Parathyroid adenoma (tissue), 2 donors: ENCODE data around the gene GGT6.

ENCODE experiments used
- H2AFZ ChIP-seq: fragments of 300-600 bp; sonication (generic); one replicate; pipeline ENCODE4 v1.7.0; 2017; ENCODE audit warnings: antibody characterized with exemption, mild to moderate bottlenecking
- H3K27ac ChIP-seq: fragments of 300-600 bp; sonication (generic); one replicate; pipeline ENCODE4 v1.7.0; 2017
- H3K27me3 ChIP-seq: fragments of 300-600 bp; sonication (generic); one replicate; pipeline ENCODE4 v1.7.0; 2017; ENCODE audit warnings: low read length; ENCODE audit not compliant: control insufficient read depth, insufficient read depth
- H3K36me3 ChIP-seq: fragments of 300-600 bp; sonication (generic); one replicate; pipeline ENCODE4 v1.7.0; 2017; ENCODE audit warnings: low read length; ENCODE audit not compliant: control insufficient read depth, insufficient read depth
- H3K4me1 ChIP-seq: fragments of 300-600 bp; sonication (generic); one replicate; pipeline ENCODE4 v1.7.0; 2017; ENCODE audit warnings: control low read depth
- H3K4me2 ChIP-seq: fragments of 300-600 bp; sonication (generic); one replicate; pipeline ENCODE4 v1.7.0; 2017; ENCODE audit warnings: low read length
- H3K4me3 ChIP-seq: fragments of 300-600 bp; sonication (generic); one replicate; pipeline ENCODE4 v1.7.0; 2017; ENCODE audit warnings: low read depth, low read length
- H3K79me2 ChIP-seq: fragments of 300-600 bp; sonication (generic); one replicate; pipeline ENCODE4 v1.7.0; 2017; ENCODE audit warnings: control low read depth
- H3K9ac ChIP-seq: fragments of 300-600 bp; sonication (generic); one replicate; pipeline ENCODE4 v1.7.0; 2017; ENCODE audit warnings: mild to moderate bottlenecking
- H3K9me3 ChIP-seq: fragments of 300-600 bp; sonication (generic); one replicate; pipeline ENCODE4 v1.7.0; 2017; ENCODE audit warnings: low read length; ENCODE audit not compliant: control insufficient read depth
- TF ChIP-seq, protein P1 (sequence below): fragments of 300-600 bp; sonication (generic); IDR thresholded peaks from one replicate; pipeline ENCODE4 v1.7.0; 2017; ENCODE audit warnings: antibody characterized with exemption, mild to moderate bottlenecking
- donor health status: primary hyperparathyroidism.

GGT6 gene

DNA sequence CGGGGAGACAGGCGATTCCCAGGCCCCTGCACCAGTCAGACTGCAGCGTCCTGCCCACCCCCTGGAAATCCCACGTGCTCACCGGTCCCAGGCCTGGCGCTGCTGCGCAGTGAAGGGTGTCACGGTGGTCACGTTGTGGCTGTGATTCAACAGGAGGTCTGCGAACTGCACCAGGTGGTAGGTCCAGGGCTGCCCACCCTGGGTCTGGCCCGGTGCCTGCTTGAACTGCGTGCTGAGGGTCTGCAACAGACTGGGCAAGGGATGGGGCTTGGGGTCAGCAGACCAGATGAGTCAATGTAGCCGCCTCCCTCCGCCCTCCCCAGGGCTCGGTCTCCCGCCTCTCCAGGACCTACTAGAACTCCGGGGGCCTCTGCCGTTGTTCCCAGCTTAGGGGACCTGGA lies 12.3 kb downstream of the GGT6 start:
- no peak overlapping the region for H3K9ac ChIP-seq
- H2AFZ ChIP-seq = no peak overlapping the region

DNA sequence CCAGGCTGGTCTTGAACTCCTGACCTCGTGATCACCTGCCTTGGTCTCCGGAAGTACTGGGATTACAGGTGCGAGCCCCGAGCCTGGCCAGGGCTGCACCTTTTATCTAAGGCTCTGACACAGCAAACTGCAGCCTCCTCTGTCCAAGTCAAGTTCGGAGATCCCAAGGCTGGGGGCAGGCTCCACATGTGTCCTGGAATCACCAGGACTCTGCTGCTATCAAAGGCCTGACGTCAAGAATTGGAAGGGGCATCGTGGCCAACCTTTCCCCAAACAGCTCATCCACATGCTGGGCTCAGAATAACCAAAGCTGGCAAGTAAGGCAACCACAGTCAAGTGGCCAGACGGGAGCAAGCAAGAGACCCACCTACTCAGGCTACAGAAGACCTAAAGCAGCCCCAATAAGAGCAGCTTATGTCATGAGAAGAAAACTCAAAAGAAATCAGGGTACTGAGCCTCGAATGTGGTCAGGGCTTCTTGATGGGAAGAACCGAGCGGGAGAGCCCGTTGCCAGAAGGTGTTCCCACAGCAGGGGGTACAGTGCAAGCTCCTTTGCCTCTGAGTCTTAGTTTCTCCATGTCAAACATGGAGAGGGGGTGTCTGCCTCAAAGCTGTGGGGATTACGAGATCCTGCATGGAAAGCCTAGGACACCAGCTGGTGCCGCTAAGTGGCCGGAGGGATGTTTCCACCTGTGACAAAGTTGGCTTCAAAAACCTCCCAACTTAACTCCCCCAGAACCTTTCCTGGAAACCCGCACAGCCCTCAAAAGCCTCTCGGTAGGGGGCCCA lies 13.1 kb downstream of the GGT6 start:
- TF ChIP-seq, protein P1, sequence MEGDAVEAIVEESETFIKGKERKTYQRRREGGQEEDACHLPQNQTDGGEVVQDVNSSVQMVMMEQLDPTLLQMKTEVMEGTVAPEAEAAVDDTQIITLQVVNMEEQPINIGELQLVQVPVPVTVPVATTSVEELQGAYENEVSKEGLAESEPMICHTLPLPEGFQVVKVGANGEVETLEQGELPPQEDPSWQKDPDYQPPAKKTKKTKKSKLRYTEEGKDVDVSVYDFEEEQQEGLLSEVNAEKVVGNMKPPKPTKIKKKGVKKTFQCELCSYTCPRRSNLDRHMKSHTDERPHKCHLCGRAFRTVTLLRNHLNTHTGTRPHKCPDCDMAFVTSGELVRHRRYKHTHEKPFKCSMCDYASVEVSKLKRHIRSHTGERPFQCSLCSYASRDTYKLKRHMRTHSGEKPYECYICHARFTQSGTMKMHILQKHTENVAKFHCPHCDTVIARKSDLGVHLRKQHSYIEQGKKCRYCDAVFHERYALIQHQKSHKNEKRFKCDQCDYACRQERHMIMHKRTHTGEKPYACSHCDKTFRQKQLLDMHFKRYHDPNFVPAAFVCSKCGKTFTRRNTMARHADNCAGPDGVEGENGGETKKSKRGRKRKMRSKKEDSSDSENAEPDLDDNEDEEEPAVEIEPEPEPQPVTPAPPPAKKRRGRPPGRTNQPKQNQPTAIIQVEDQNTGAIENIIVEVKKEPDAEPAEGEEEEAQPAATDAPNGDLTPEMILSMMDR = no peak
- no peaks in the 10 kb centered on the region for H3K27me3 ChIP-seq
- H3K27ac ChIP-seq = no peak overlapping the region
- no peak overlapping the region for H2AFZ ChIP-seq
- no peaks in the 10 kb centered on the region for H3K79me2 ChIP-seq
- no peak overlapping the region for H3K4me2 ChIP-seq
- H3K36me3 ChIP-seq = no peaks in the 10 kb centered on the region
- no peak overlapping the region for H3K4me3 ChIP-seq
- H3K4me1 ChIP-seq = no peaks in the 10 kb centered on the region
- H3K9me3 ChIP-seq = no peaks in the 10 kb centered on the region
- no peak overlapping the region for H3K9ac ChIP-seq

More for the DNA sequence above, 12.3 kb downstream of the GGT6 start:
- Histone ChIP-seq H3K79me2 (no peaks in the 10 kb centered on the region), H3K4me3 (no peak overlapping the region), H3K27ac (no peak overlapping the region), H3K4me2 (no peak overlapping the region), H3K36me3 (no peaks in the 10 kb centered on the region), H3K9me3 (no peaks in the 10 kb centered on the region), H3K4me1 (no peaks in the 10 kb centered on the region), H3K27me3 (no peaks in the 10 kb centered on the region)
- TF ChIP-seq, protein P1 = no peak

DNA sequence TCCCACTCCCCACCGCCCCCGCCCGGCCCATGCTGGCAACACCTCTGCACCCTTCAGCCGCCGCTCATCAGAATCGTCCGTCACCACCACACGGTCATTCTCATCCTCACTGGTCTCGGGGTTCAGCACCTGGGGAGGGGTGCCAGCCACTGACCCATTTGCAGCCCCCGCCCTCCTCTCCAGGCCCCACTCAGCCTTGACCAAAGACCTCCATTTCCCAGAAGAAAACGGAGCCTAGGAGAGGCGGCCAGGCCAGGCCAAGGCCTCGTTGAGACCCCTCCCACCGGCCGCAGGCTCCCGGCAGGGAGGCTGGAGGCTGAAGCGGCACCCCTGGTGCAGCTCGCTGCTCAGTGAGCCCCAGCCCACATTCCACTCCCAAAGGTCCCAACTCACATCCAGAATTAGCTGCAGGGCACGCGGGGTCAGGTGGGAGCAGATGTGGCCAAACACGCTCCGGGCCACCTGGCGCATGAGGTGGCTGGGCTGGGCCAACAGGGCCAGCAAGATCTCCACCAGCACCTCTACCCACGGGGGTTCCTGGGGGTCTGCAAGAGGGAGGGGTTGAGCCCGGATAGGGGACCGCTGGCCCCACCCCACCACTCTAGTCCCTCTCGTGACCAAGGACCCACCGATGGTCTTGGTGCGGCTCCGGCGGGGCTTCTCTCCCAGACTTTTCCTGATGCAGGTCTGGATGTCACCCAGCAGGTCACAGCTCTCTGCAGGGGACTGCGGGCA lies 15.0 kb downstream of the GGT6 start:
- no peaks in the 10 kb centered on the region for H3K27me3 ChIP-seq
- H2AFZ ChIP-seq = no peak overlapping the region
- H3K36me3 ChIP-seq = no peaks in the 10 kb centered on the region
- no peak overlapping the region for H3K4me3 ChIP-seq
- no peak overlapping the region for H3K27ac ChIP-seq
- H3K9me3 ChIP-seq = no peaks in the 10 kb centered on the region
- TF ChIP-seq, protein P1 = no peak
- H3K4me2 ChIP-seq = no peak overlapping the region
- H3K9ac ChIP-seq = no peak overlapping the region
- no peaks in the 10 kb centered on the region for H3K79me2 ChIP-seq
- no peaks in the 10 kb centered on the region for H3K4me1 ChIP-seq

DNA sequence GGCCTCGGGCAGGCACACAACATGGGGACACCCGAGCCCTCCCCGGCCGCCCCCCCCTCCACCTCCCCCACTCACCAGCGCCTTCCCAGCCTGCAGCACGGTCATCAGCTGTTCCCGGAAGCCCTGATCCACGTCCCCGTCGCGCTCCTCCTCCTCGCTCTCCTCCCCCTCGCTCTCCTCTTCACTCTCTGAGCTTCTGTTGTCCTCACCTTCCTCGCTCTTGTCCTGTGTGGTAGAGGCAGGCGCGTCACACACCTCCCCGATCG lies 15.5 kb downstream of the GGT6 start:
- no peaks in the 10 kb centered on the region for H3K79me2 ChIP-seq
- H3K4me2 ChIP-seq = no peak overlapping the region
- H3K4me3 ChIP-seq = no peak overlapping the region
- no peaks in the 10 kb centered on the region for H3K27me3 ChIP-seq
- no peak overlapping the region for H3K9ac ChIP-seq
- H2AFZ ChIP-seq = no peak overlapping the region
- no peaks in the 10 kb centered on the region for H3K9me3 ChIP-seq
- TF ChIP-seq, protein P1 = no peak
- no peaks in the 10 kb centered on the region for H3K36me3 ChIP-seq
- no peaks in the 10 kb centered on the region for H3K4me1 ChIP-seq
- H3K27ac ChIP-seq = no peak overlapping the region
